DOHH2 (cell line): ENCODE measurements around the gene PPIL3.

Experiments
- H3F3A ChIP-seq: fragments of 200-600 bp; sonication (generic), shearing (Covaris generic); 2 replicates; pipeline ENCODE4 v1.6.0; 2016; ENCODE audit warnings: antibody characterized with exemption, mild to moderate bottlenecking; ENCODE audit not compliant: control insufficient read depth, insufficient read depth
- H3K27ac ChIP-seq: fragments of 200-600 bp; sonication (generic); 2 replicates; pipeline ENCODE4 v1.5.1; 2014; ENCODE audit warnings: low read depth, mild to moderate bottlenecking, low read length, moderate library complexity
- H3K27me3 ChIP-seq: fragments of 200-600 bp; sonication (generic); 2 replicates; pipeline ENCODE4 v1.6.1; 2014; ENCODE audit warnings: mild to moderate bottlenecking, low read length, mixed read lengths; ENCODE audit not compliant: control insufficient read depth
- H3K36me3 ChIP-seq: fragments of 200-600 bp; sonication (generic); 2 replicates; pipeline ENCODE4 v1.6.1; 2014; ENCODE audit warnings: mild to moderate bottlenecking, low read length, moderate library complexity, mixed read lengths; ENCODE audit not compliant: control insufficient read depth
- H3K4me1 ChIP-seq: fragments of 200-600 bp; sonication (generic); 2 replicates; pipeline ENCODE4 v1.6.1; 2014; ENCODE audit warnings: mild to moderate bottlenecking, low read length, mixed read lengths; ENCODE audit not compliant: control insufficient read depth
- H3K4me2 ChIP-seq: fragments of 200-600 bp; sonication (generic); 2 replicates; pipeline ENCODE4 v1.6.0; 2014; ENCODE audit warnings: mild to moderate bottlenecking, low read length, moderate library complexity
- H3K4me3 ChIP-seq: fragments of 200-600 bp; sonication (generic); 2 replicates; pipeline ENCODE4 v1.5.1; 2014; ENCODE audit warnings: mild to moderate bottlenecking, low read length, mixed read lengths
- H3K79me2 ChIP-seq: fragments of 200-600 bp; sonication (generic); 2 replicates; pipeline ENCODE4 v1.6.1; 2014; ENCODE audit warnings: mild to moderate bottlenecking, low read length, mixed read lengths; ENCODE audit not compliant: control insufficient read depth
- H3K9me2 ChIP-seq: fragments of 200-600 bp; sonication (generic); replicated peaks from 2 replicates; pipeline ENCODE4 v1.6.1; 2014; ENCODE audit warnings: mild to moderate bottlenecking, low read length, mixed read lengths; ENCODE audit not compliant: control insufficient read depth
- H3K9me3 ChIP-seq: fragments of 200-600 bp; sonication (generic); 2 replicates; pipeline ENCODE4 v1.6.1; 2014; ENCODE audit warnings: antibody characterized with exemption, low read length, mixed read lengths; ENCODE audit not compliant: control insufficient read depth, insufficient read depth
- H4K20me1 ChIP-seq: fragments of 200-600 bp; sonication (generic); 2 replicates; pipeline ENCODE4 v1.6.0; 2014; ENCODE audit warnings: low read depth, mild to moderate bottlenecking, antibody characterized with exemption, low read length, moderate library complexity; ENCODE audit not compliant: control insufficient read depth, insufficient read depth
- CTCF ChIP-seq: fragments of 200-600 bp; sonication (generic); IDR thresholded peaks from one replicate; pipeline ENCODE4 v1.5.1; 2014; ENCODE audit warnings: antibody characterized with exemption, mild to moderate bottlenecking, low read depth, low read length; ENCODE audit not compliant: poor library complexity, severe bottlenecking
- EZH2phosphoT487 ChIP-seq: fragments of 200-600 bp; sonication (generic); IDR thresholded peaks from 2 replicates; pipeline ENCODE4 v1.6.1; 2017; ENCODE audit warnings: borderline replicate concordance, mild to moderate bottlenecking, antibody characterized with exemption, low read length, moderate library complexity, mixed read lengths

Gene PPIL3

GRCh38 chr2:200847269-200847668 lies 41.6 kb downstream of the PPIL3 start:
- no peak overlapping the region for H3K27ac ChIP-seq
- no peaks in the 10 kb centered on the region for H3K9me3 ChIP-seq
- no peak overlapping the region for H3K4me2 ChIP-seq
- no peak overlapping the region for H3K4me3 ChIP-seq
- peaks cover 20% of the 10 kb centered on the region for H3K36me3 ChIP-seq
- no peaks in the 10 kb centered on the region for H3K9me2 ChIP-seq
- TF ChIP-seq EZH2phosphoT487 (no peak), CTCF (no peak)
- peaks cover 35% of the 10 kb centered on the region for H3F3A ChIP-seq
- H3K4me1 ChIP-seq = no peaks in the 10 kb centered on the region
- H3K27me3 ChIP-seq = no peaks in the 10 kb centered on the region
- no peaks in the 10 kb centered on the region for H3K79me2 ChIP-seq
- H4K20me1 ChIP-seq = no peaks in the 10 kb centered on the region

GRCh38 chr2:200845669-200846325 lies 43.1 kb downstream of the PPIL3 start:
- Histone ChIP-seq H3K27me3 (no peaks in the 10 kb centered on the region), H3K27ac (no peak overlapping the region), H3K36me3 (peaks cover 5% of the 10 kb centered on the region), H3K4me2 (no peak overlapping the region), H4K20me1 (no peaks in the 10 kb centered on the region), H3K4me3 (no peak overlapping the region), H3K79me2 (no peaks in the 10 kb centered on the region), H3K4me1 (no peaks in the 10 kb centered on the region), H3K9me2 (no peaks in the 10 kb centered on the region), H3F3A (peaks cover 22% of the 10 kb centered on the region), H3K9me3 (no peaks in the 10 kb centered on the region)
- TF ChIP-seq CTCF = no peak
- TF ChIP-seq EZH2phosphoT487 = no peak

GRCh38 chr2:200845194-200845593 lies 43.7 kb downstream of the PPIL3 start:
- Histone ChIP-seq H3K4me2 (no peak overlapping the region), H3K4me1 (no peaks in the 10 kb centered on the region), H3K27ac (no peak overlapping the region), H3K79me2 (no peaks in the 10 kb centered on the region), H3K9me2 (no peaks in the 10 kb centered on the region), H3F3A (peaks cover 16% of the 10 kb centered on the region), H3K36me3 (no peaks in the 10 kb centered on the region), H3K27me3 (no peaks in the 10 kb centered on the region), H4K20me1 (no peaks in the 10 kb centered on the region), H3K4me3 (no peak overlapping the region), H3K9me3 (no peaks in the 10 kb centered on the region)
- TF ChIP-seq EZH2phosphoT487 (no peak), CTCF (no peak)
